K562 (cell line): ENCODE data around the gene FNDC11. TPM values are rescaled to one million over a fixed set of nuclear protein-coding genes. Genes with fewer than 3 reads are reported as not detected.

Source experiments
- ATAC-seq: fragments of 200-7000 bp; cut with Tn5 transposase; 3 replicates; pipeline ENCODE4 v1.9.1; 2020; ENCODE audit warnings: moderate library complexity
- BruUV-seq: library from RNA; stranded (reverse); fragments of 400-500 nt; replicated peaks from 2 replicates; lab custom pipeline; 2021; lab: Mats Ljungman, UMichigan
- CTCF ChIA-PET: fragments of 300-600 bp; formaldehyde crosslinking; extraction: SDS; loops from one replicate; lab custom pipeline; 2021; ENCODE audit warnings: low intra/inter-chr PET ratio; lab: Yijun Ruan, JAX
- POLR2A ChIA-PET: fragments of 300-600, 350-650 bp; sonication (Branson Sonifier 250); formaldehyde crosslinking; extraction: SDS; loops from one replicate; lab custom pipeline; 2021; ENCODE audit warnings: antibody characterized with exemption, inconsistent platforms; lab: Yijun Ruan, JAX
- DNase-seq, 4 experiments: peaks; one replicate each; pipeline versions ENCODE4 v3.0.0 to v3.0.0-alpha.2; 2011 to 2018; ENCODE audit warnings: low spot score in 3 of 4, mixed read lengths in 3 of 4; ENCODE audit errors: extremely low read depth in 1 of 4
- FAIRE-seq: peaks from 2 replicates; lab custom pipeline; 2011; peaks lifted over from hg19 to GRCh38; lab: Jason Lieb, UNC
- H2AFZ ChIP-seq: 2 replicates; pipeline ENCODE4 v1.6.0; 2011; ENCODE audit warnings: low read depth, low read length, control low read depth, inconsistent platforms
- H3K27ac ChIP-seq: fragments of 200-600 bp; 3 replicates; pipeline ENCODE4 v1.8.0; 2011; ENCODE audit warnings: low read depth, mild to moderate bottlenecking, control low read depth, inconsistent platforms, low read length, moderate library complexity, mixed read lengths; ENCODE audit errors: extremely low read depth
- H3K27me3 ChIP-seq, 2 experiments: fragments of 300-600 bp in 1 of 2; 2 replicates in 1 of 2; 3 replicates in 1 of 2; pipeline versions ENCODE4 v1.6.0 to v1.8.0; 2011; ENCODE audit warnings: inconsistent platforms in 2 of 2, low read length in 2 of 2, mild to moderate bottlenecking in 1 of 2, mixed read lengths in 1 of 2, moderate library complexity in 1 of 2; ENCODE audit not compliant: control insufficient read depth in 2 of 2, insufficient read depth in 2 of 2
- H3K36me3 ChIP-seq: fragments of 300-600 bp; 3 replicates; pipeline ENCODE4 v1.8.0; 2011; ENCODE audit warnings: mild to moderate bottlenecking, low read length, inconsistent platforms; ENCODE audit not compliant: control insufficient read depth, insufficient read depth
- H3K4me1 ChIP-seq, 2 experiments: fragments of 200-600 bp in 1 of 2; replicated peaks in 1 of 2; 2 replicates in 1 of 2; 3 replicates in 1 of 2; pipeline versions ENCODE4 v1.5.1 to v1.8.0; 2011; ENCODE audit warnings: inconsistent platforms in 2 of 2, low read length in 2 of 2, mild to moderate bottlenecking in 1 of 2, mixed read lengths in 1 of 2, moderate library complexity in 1 of 2; ENCODE audit not compliant: control insufficient read depth in 2 of 2, insufficient read depth in 2 of 2
- H3K4me2 ChIP-seq: 2 replicates; pipeline ENCODE4 v1.6.1; 2011; ENCODE audit warnings: low read length, control low read depth, inconsistent platforms, mixed read lengths; ENCODE audit not compliant: insufficient read depth
- H3K4me3 ChIP-seq: fragments of 200-600 bp; sonication (generic), shearing (Covaris generic); 2 replicates; pipeline ENCODE4 v1.5.1; 2016; ENCODE audit warnings: control low read depth, inconsistent platforms
- H3K79me2 ChIP-seq: fragments of 200-600 bp; 3 replicates; pipeline ENCODE4 v1.8.0; 2011; ENCODE audit warnings: low read length, inconsistent platforms; ENCODE audit not compliant: control insufficient read depth, insufficient read depth
- H3K9ac ChIP-seq, 2 experiments: 2 replicates each; pipeline versions ENCODE4 v1.6.0 to v1.6.1; 2011; ENCODE audit warnings: low read depth in 2 of 2, low read length in 2 of 2, control low read depth in 1 of 2, inconsistent platforms in 1 of 2, mild to moderate bottlenecking in 1 of 2, mixed read lengths in 1 of 2; ENCODE audit not compliant: insufficient read depth in 1 of 2
- H3K9me1 ChIP-seq: one replicate; pipeline ENCODE4 v1.6.0; 2011; ENCODE audit warnings: inconsistent platforms, mild to moderate bottlenecking, low read length, moderate library complexity; ENCODE audit not compliant: control insufficient read depth, insufficient read depth
- H3K9me3 ChIP-seq: replicated peaks from 2 replicates; pipeline ENCODE4 v1.5.1; 2011; ENCODE audit warnings: low read depth, low read length, inconsistent platforms; ENCODE audit not compliant: control insufficient read depth, insufficient read depth
- H4K20me1 ChIP-seq: replicated peaks from 2 replicates; pipeline ENCODE4 v1.6.1; 2011; ENCODE audit warnings: low read length, inconsistent platforms, mixed read lengths; ENCODE audit not compliant: control insufficient read depth, insufficient read depth
- CLOCK ChIP-seq: fragments of 250-450 bp; sonication (Bioruptor Pico); IDR thresholded peaks from 2 replicates; pipeline ENCODE4 v1.4.0; 2020; ENCODE audit warnings: mild to moderate bottlenecking, moderate library complexity, borderline replicate concordance
- HNRNPL ChIP-seq: fragments of 200-400 bp; formaldehyde crosslinking; IDR thresholded peaks from 2 replicates; pipeline ENCODE4 v1.6.1; 2017; ENCODE audit warnings: low read depth, mild to moderate bottlenecking, low read length
- POLR2G ChIP-seq: fragments of 200-400 bp; formaldehyde crosslinking; IDR thresholded peaks from 2 replicates; pipeline ENCODE4 v1.6.1; 2017; ENCODE audit warnings: low read depth, mild to moderate bottlenecking, antibody characterized with exemption, low read length, moderate library complexity
- WGBS: fragments of 100-300 bp; shearing (Covaris generic); methylation state at CpG from one replicate; pipeline ENCODE4 v1.1.6; 2016; ENCODE audit warnings: low coverage, mixed read lengths; ENCODE audit not compliant: insufficient coverage; ENCODE audit errors: missing lambda C conversion rate; 5-methylcytosine and 5-hydroxymethylcytosine counted together
- in situ Hi-C: fragments of 300-500 bp; cut with MboI; formaldehyde crosslinking; loops from 4 replicates; pipeline ENCODE4 v1.15.0; 2018; ENCODE audit warnings: inconsistent platforms, mixed read lengths
- intact Hi-C: fragments of 100-400 bp; cut with micrococcal nuclease; formaldehyde crosslinking; loops from 2 replicates; pipeline ENCODE4 v1.14.2; 2022
- polyA plus RNA-seq, 8 experiments: library from polyadenylated mRNA; depleted of rRNA in 4 of 8; stranded (reverse) in 5 of 8; unstranded in 3 of 8; fragments of >200 nt; fragmentation: Nextera tagmentation in 2 of 8; fragmentation: Illumina TruSeq in 1 of 8; extraction: Ambion mirVana in 2 of 8; extraction: Trizol in 1 of 8; gene quantifications; 2 replicates each; pipeline versions ENCODE4 v1.2.1 to v1.2.3, GENCODE V29; 2011 to 2014; ENCODE audit warnings: inconsistent platforms in 1 of 8, missing spikeins in 1 of 8
- total RNA-seq, 7 experiments: library from RNA; depleted of rRNA in 6 of 7; stranded (reverse); fragments of >200 nt in 6 of 7; fragmentation: Illumina TruSeq in 2 of 7; extraction: Trizol in 2 of 7; gene quantifications; 2 replicates each; pipeline versions ENCODE4 v1.2.1 to v1.2.3, GENCODE V29; 2011 to 2021; ENCODE audit warnings: low replicate concordance in 1 of 7

FNDC11 gene
- total and polyA plus RNA-seq, 9 of the 15 experiments (the other 6 are each of a cell fraction or from before 2014, with no cell fraction given), result 0.08 to 2.3 (median 0.64) TPM; not detected in 2

DNA sequence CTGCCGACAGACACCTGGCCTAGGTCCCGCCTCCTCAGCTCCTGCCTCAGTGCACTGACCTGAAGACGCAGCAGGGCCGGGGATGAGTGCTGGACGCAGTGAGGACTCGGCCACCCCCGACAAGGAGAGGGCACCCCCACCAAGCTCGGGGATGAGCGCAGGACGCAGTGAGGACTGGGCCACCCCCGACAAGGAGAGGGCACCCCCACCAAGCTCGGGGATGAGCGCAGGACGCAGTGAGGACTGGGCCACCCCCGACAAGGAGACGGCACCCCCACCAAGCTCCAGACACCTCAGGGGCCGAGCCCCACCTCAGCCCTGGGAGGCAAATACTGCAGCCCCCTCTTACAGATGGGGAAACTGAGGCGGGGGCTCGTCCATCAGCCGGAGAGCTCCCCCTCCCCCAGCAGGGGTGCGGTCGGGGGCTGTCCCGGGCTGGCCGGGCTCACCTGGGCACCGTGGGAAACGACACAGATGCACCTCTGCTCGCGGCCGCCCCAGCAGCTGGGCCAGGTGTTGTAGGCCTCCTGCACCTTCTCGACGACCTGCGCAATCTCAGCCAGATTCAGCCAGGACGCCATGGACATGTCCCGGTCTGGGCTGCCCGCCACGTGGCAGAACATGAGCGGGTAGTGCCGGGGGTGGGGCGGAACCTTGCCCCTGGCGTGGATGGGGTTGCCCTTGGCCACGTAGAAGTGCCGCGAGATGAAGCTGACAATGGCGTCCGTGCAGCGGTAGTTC, 12.6 kb downstream of the FNDC11 start:
- Histone ChIP-seq H3K4me3 (no peak overlapping the region), H3K36me3 (no peaks in the 10 kb centered on the region), H3K9ac (no peak overlapping the region), H3K9me1 (no peaks in the 10 kb centered on the region), H3K4me1 (peaks cover 0 to 89% of the 10 kb centered on the region in 2 experiments; a peak in 3 of 5 replicates), H3K27me3 (peaks cover 0 to 24% of the 10 kb centered on the region in 2 experiments; a peak in 2 of 5 replicates), H3K27ac (no peak overlapping the region), H4K20me1 (no peaks in the 10 kb centered on the region), H3K9me3 (no peaks in the 10 kb centered on the region), H2AFZ (no peak overlapping the region), H3K79me2 (no peaks in the 10 kb centered on the region), H3K4me2 (no peak overlapping the region)
- no peak for TF ChIP-seq CLOCK
- TF ChIP-seq POLR2G, result peak; percentile 48; the same call in 1 of the 2 replicates
- TF ChIP-seq HNRNPL, result 0 out of 2 replicates have a peak, but pooled peaks have one; percentile 37
- WGBS, result 56% methylated on average over 35 of the region's 46 CpGs
- FAIRE-seq, result no peak
- DNase-seq, result no peak
- intact Hi-C loops (no loop called here), in situ Hi-C loops (no loop called here)
- ATAC-seq, result no peak
- no TSS peak for BruUV-seq
- POLR2A ChIA-PET, result interaction anchor here (0.6 to 1.9 kb wide), 5 partner anchors 11 to 197 kb away, joined by 3 to 9 read pairs (median 3); partner anchors contain the start of gene PPDPF
- CTCF ChIA-PET, result no interaction called here
